Ovary (tissue), 3 donors: ENCODE data around the gene SPAM1.
"Not testable (repeated sequence)": the region's sequence is repeated elsewhere in the genome, so short reads cannot be mapped to it uniquely, and the experiment has no call there.

Source experiments
- EP300 ChIP-seq: sonication (generic); formaldehyde crosslinking; IDR thresholded peaks from one replicate; pipeline ENCODE4 v1.6.1; 2017; ENCODE audit warnings: antibody characterized with exemption
- POLR2A ChIP-seq: fragments of 450-650 bp; IDR thresholded peaks from one replicate; pipeline ENCODE4 v1.6.1; 2017; ENCODE audit warnings: antibody characterized with exemption, mild to moderate bottlenecking, moderate library complexity
- TF ChIP-seq, protein P1 (sequence below), 3 donors: fragments of 450-650 bp in 2 of 3; fragments of 200-600 bp in 1 of 3; IDR thresholded peaks; one replicate each; pipeline versions ENCODE4 v1.5.1 to v1.8.0; 2016 to 2022; ENCODE audit warnings: antibody characterized with exemption in 3 of 3, mild to moderate bottlenecking in 1 of 3
- donor health status: DM: no; HTN: no; CAD: no.

DNA sequence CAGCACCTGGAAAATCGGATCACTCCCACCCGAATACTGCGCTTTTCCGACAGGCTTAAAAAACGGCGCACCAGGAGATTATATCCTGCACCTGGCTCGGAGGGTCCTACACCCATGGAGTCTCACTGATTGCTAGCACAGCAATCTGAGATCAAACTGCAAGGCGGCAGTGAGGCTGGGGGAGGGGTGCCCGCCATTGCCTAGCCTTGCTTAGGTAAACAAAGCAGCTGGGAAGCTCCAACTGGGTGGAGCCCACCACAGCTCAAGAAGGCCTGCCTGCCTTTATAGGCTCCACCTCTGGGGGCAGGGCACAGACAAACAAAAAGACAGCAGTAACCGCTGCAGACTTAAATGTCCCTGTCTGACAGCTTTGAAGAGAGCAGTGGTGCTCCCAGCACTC is 30.3 kb upstream of the SPAM1 start:
- TF ChIP-seq POLR2A, EP300: not testable (repeated sequence)
- TF ChIP-seq, protein P1, sequence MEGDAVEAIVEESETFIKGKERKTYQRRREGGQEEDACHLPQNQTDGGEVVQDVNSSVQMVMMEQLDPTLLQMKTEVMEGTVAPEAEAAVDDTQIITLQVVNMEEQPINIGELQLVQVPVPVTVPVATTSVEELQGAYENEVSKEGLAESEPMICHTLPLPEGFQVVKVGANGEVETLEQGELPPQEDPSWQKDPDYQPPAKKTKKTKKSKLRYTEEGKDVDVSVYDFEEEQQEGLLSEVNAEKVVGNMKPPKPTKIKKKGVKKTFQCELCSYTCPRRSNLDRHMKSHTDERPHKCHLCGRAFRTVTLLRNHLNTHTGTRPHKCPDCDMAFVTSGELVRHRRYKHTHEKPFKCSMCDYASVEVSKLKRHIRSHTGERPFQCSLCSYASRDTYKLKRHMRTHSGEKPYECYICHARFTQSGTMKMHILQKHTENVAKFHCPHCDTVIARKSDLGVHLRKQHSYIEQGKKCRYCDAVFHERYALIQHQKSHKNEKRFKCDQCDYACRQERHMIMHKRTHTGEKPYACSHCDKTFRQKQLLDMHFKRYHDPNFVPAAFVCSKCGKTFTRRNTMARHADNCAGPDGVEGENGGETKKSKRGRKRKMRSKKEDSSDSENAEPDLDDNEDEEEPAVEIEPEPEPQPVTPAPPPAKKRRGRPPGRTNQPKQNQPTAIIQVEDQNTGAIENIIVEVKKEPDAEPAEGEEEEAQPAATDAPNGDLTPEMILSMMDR (IDR thresholded peaks at IDR 0.05): not testable (repeated sequence)
